ENCODE results near the gene ZDHHC21. TPM values are rescaled to one million over a fixed set of nuclear protein-coding genes. Genes with fewer than 3 reads are reported as not detected.
A peak's percentile ranks its signal among the peaks of the same experiment; 100 is the strongest.

The ZDHHC21 gene
- total and polyA plus RNA-seq, 2 experiments from 2014 or later: 4.0 to 13.5 TPM

DNA sequence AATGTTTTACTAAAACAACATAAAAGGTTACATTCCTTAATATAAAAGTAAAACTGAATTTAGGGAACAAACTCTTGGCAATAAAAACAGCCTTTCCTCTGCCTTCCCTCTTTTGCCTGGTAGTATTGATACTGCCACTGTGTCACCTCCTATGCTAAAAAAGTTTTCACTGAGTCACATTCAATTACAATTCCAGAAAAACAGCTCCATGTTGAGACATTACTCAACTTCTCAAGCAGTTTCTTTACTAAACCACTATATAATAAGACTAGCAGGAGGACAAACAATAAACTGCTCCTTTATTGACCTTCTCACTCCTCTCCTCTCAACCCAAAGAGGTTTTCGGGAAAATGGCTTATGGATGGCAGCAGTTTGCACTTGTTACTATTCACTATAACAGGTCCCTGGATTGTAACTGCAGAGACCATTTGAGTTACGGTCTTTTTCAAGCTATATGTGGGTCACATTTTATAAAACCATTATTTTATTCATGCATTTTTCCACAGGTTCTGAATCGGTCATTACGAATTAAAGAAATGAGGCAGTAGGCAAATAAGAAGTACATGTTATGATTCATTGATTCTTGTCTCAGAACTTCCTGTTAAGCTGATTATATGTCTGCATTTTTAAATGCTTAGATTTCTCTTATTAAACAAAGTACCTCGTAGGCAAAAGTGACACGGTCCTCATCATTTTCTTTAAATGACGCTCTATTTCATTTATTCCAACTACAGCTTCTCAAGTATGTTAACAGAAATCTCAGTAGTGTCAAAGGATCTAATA, 2.1 kb downstream of the ZDHHC21 start:
- Mint-ChIP-seq H3K36me3 (ENCODE audit: low read depth) (peaks cover 32% of the 10 kb centered on the region), H3K4me3 (peak overlapping the region; percentile 36; the same call in 2 of the 3 replicates), H3K4me1 (peaks cover 21% of the 10 kb centered on the region), H3K27ac (no peak overlapping the region), H3K9me3 (no peaks in the 10 kb centered on the region), H3K27me3 (ENCODE audit: insufficient read depth, low read depth, poor library complexity) (peaks cover 7% of the 10 kb centered on the region)
- Histone ChIP-seq H3F3A (replicated peaks; ENCODE audit: low read depth) (0 out of 2 replicates have a peak, but pooled peaks cover 3% of the 10 kb centered on the region), H3K36me3 (ENCODE audit: insufficient read depth) (no peaks in the 10 kb centered on the region), H3K27me3 (ENCODE audit: insufficient read depth) (peaks cover 5% of the 10 kb centered on the region; the same call in 1 of the 2 replicates), H4K20me1 (replicated peaks; ENCODE audit: insufficient read depth) (no peaks in the 10 kb centered on the region), H3K79me2 (replicated peaks; ENCODE audit: insufficient read depth) (peaks cover 20% of the 10 kb centered on the region), H3K4me2 (no peak overlapping the region), H2AFZ (no peak overlapping the region), H3K27ac (ENCODE audit: low read depth) (no peak overlapping the region), H3K4me1 (ENCODE audit: insufficient read depth) (peaks cover 12% of the 10 kb centered on the region; the same call in 1 of the 2 replicates), H3K4me3 (no peak overlapping the region), H3K9me2 (ENCODE audit: insufficient read depth) (no peaks in the 10 kb centered on the region)
- TF ChIP-seq, protein P1, sequence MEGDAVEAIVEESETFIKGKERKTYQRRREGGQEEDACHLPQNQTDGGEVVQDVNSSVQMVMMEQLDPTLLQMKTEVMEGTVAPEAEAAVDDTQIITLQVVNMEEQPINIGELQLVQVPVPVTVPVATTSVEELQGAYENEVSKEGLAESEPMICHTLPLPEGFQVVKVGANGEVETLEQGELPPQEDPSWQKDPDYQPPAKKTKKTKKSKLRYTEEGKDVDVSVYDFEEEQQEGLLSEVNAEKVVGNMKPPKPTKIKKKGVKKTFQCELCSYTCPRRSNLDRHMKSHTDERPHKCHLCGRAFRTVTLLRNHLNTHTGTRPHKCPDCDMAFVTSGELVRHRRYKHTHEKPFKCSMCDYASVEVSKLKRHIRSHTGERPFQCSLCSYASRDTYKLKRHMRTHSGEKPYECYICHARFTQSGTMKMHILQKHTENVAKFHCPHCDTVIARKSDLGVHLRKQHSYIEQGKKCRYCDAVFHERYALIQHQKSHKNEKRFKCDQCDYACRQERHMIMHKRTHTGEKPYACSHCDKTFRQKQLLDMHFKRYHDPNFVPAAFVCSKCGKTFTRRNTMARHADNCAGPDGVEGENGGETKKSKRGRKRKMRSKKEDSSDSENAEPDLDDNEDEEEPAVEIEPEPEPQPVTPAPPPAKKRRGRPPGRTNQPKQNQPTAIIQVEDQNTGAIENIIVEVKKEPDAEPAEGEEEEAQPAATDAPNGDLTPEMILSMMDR (conservative IDR thresholded peaks at IDR 0.05; ENCODE audit: low read depth in 2 of 2): no peak
- TF ChIP-seq ZNF331 (CRISPR knock-in tag; IDR thresholded peaks at IDR 0.05; ENCODE audit: low read depth): no peak
- no peak for TF ChIP-seq EZH2phosphoT487 (IDR thresholded peaks at IDR 0.05; ENCODE audit: unreplicated experiment)
- TF ChIP-seq STAT1 (IDR thresholded peaks at IDR 0.05; ENCODE audit: unreplicated experiment): no peak
- no peak for TF ChIP-seq NANOG (IDR thresholded peaks at IDR 0.05; ENCODE audit: borderline replicate concordance)
- TF ChIP-seq CREB1 (CRISPR knock-in tag; IDR thresholded peaks at IDR 0.05; ENCODE audit: low read depth): no peak
- TF ChIP-seq, protein P2, sequence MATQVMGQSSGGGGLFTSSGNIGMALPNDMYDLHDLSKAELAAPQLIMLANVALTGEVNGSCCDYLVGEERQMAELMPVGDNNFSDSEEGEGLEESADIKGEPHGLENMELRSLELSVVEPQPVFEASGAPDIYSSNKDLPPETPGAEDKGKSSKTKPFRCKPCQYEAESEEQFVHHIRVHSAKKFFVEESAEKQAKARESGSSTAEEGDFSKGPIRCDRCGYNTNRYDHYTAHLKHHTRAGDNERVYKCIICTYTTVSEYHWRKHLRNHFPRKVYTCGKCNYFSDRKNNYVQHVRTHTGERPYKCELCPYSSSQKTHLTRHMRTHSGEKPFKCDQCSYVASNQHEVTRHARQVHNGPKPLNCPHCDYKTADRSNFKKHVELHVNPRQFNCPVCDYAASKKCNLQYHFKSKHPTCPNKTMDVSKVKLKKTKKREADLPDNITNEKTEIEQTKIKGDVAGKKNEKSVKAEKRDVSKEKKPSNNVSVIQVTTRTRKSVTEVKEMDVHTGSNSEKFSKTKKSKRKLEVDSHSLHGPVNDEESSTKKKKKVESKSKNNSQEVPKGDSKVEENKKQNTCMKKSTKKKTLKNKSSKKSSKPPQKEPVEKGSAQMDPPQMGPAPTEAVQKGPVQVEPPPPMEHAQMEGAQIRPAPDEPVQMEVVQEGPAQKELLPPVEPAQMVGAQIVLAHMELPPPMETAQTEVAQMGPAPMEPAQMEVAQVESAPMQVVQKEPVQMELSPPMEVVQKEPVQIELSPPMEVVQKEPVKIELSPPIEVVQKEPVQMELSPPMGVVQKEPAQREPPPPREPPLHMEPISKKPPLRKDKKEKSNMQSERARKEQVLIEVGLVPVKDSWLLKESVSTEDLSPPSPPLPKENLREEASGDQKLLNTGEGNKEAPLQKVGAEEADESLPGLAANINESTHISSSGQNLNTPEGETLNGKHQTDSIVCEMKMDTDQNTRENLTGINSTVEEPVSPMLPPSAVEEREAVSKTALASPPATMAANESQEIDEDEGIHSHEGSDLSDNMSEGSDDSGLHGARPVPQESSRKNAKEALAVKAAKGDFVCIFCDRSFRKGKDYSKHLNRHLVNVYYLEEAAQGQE (IDR thresholded peaks at IDR 0.05; ENCODE audit: unreplicated experiment): no peak
- TF ChIP-seq JUNB (IDR thresholded peaks at IDR 0.05; ENCODE audit: unreplicated experiment): no peak
- TF ChIP-seq, protein P3, sequence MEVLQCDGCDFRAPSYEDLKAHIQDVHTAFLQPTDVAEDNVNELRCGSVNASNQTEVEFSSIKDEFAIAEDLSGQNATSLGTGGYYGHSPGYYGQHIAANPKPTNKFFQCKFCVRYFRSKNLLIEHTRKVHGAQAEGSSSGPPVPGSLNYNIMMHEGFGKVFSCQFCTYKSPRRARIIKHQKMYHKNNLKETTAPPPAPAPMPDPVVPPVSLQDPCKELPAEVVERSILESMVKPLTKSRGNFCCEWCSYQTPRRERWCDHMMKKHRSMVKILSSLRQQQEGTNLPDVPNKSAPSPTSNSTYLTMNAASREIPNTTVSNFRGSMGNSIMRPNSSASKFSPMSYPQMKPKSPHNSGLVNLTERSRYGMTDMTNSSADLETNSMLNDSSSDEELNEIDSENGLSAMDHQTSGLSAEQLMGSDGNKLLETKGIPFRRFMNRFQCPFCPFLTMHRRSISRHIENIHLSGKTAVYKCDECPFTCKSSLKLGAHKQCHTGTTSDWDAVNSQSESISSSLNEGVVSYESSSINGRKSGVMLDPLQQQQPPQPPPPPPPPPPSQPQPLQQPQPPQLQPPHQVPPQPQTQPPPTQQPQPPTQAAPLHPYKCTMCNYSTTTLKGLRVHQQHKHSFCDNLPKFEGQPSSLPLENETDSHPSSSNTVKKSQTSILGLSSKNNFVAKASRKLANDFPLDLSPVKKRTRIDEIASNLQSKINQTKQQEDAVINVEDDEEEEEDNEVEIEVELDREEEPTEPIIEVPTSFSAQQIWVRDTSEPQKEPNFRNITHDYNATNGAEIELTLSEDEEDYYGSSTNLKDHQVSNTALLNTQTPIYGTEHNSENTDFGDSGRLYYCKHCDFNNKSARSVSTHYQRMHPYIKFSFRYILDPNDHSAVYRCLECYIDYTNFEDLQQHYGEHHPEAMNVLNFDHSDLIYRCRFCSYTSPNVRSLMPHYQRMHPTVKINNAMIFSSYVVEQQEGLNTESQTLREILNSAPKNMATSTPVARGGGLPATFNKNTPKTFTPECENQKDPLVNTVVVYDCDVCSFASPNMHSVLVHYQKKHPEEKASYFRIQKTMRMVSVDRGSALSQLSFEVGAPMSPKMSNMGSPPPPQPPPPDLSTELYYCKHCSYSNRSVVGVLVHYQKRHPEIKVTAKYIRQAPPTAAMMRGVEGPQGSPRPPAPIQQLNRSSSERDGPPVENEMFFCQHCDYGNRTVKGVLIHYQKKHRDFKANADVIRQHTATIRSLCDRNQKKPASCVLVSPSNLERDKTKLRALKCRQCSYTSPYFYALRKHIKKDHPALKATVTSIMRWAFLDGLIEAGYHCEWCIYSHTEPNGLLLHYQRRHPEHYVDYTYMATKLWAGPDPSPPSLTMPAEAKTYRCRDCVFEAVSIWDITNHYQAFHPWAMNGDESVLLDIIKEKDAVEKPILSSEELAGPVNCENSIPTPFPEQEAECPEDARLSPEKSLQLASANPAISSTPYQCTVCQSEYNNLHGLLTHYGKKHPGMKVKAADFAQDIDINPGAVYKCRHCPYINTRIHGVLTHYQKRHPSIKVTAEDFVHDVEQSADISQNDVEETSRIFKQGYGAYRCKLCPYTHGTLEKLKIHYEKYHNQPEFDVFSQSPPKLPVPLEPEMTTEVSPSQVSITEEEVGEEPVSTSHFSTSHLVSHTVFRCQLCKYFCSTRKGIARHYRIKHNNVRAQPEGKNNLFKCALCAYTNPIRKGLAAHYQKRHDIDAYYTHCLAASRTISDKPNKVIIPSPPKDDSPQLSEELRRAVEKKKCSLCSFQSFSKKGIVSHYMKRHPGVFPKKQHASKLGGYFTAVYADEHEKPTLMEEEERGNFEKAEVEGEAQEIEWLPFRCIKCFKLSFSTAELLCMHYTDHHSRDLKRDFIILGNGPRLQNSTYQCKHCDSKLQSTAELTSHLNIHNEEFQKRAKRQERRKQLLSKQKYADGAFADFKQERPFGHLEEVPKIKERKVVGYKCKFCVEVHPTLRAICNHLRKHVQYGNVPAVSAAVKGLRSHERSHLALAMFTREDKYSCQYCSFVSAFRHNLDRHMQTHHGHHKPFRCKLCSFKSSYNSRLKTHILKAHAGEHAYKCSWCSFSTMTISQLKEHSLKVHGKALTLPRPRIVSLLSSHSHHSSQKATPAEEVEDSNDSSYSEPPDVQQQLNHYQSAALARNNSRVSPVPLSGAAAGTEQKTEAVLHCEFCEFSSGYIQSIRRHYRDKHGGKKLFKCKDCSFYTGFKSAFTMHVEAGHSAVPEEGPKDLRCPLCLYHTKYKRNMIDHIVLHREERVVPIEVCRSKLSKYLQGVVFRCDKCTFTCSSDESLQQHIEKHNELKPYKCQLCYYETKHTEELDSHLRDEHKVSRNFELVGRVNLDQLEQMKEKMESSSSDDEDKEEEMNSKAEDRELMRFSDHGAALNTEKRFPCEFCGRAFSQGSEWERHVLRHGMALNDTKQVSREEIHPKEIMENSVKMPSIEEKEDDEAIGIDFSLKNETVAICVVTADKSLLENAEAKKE (CRISPR knock-in tag; IDR thresholded peaks at IDR 0.05): no peak
- TF ChIP-seq, protein P4, sequence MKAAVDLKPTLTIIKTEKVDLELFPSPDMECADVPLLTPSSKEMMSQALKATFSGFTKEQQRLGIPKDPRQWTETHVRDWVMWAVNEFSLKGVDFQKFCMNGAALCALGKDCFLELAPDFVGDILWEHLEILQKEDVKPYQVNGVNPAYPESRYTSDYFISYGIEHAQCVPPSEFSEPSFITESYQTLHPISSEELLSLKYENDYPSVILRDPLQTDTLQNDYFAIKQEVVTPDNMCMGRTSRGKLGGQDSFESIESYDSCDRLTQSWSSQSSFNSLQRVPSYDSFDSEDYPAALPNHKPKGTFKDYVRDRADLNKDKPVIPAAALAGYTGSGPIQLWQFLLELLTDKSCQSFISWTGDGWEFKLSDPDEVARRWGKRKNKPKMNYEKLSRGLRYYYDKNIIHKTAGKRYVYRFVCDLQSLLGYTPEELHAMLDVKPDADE (IDR thresholded peaks at IDR 0.05): no peak
- TF ChIP-seq ZNF114 (CRISPR knock-in tag; IDR thresholded peaks at IDR 0.05): no peak
- TF ChIP-seq EZH2 (IDR thresholded peaks at IDR 0.05; ENCODE audit: low read depth, unreplicated experiment): no peak
- TF ChIP-seq POLR2AphosphoS5 (IDR thresholded peaks at IDR 0.05; ENCODE audit: low read depth): no peak
- DNase-seq (ENCODE audit: low spot score): no peak
- no peak for ATAC-seq
